GM06990 (cell line): Measurements from ENCODE around the gene L3MBTL3.
A peak's percentile ranks its signal among the peaks of the same experiment; 100 is the strongest.

Source experiments
- DNase-seq: peaks from one replicate; pipeline ENCODE4 v3.0.0-alpha.2; 2011; ENCODE audit not compliant: insufficient read length; ENCODE audit errors: extremely low read depth
- H3K27me3 ChIP-seq: replicated peaks from 2 replicates; pipeline ENCODE4 v1.6.0; 2011; ENCODE audit warnings: low read length; ENCODE audit not compliant: control insufficient read depth, insufficient read depth
- H3K36me3 ChIP-seq: 2 replicates; pipeline ENCODE4 v1.5.1; 2011; ENCODE audit warnings: low read length; ENCODE audit not compliant: control insufficient read depth, insufficient read depth
- H3K4me3 ChIP-seq: replicated peaks from 2 replicates; pipeline ENCODE4 v1.5.1; 2011; ENCODE audit warnings: low read depth, mild to moderate bottlenecking, control low read depth, low read length
- TF ChIP-seq, protein P1 (sequence below): IDR thresholded peaks from 2 replicates; pipeline ENCODE4 v1.5.1; 2011; ENCODE audit warnings: low read length, control low read depth, mild to moderate bottlenecking, inconsistent platforms; ENCODE audit not compliant: insufficient read depth, poor library complexity, severe bottlenecking

Gene L3MBTL3

DNA sequence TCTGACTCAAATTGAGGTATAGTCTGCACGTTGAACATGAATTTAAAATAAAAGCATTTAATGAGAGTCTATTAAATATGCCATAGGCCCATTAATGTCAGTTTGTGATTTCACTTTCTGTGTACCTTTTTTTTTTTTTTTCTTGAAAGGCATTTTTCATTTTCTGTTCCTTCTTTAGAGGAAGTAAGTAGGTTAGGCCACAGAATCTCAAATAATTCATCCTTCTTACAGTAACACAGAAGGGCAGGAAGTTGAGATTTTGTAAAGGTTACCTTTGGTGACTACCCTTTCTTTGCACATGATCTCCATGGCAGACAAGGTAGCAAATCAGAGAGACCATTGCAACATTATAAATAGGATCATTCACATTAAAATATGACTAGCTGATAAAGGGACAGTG, 9.6 kb downstream of the L3MBTL3 start:
- Histone ChIP-seq H3K27me3 (no peaks in the 10 kb centered on the region), H3K4me3 (no peak overlapping the region), H3K36me3 (no peaks in the 10 kb centered on the region)
- DNase-seq, result peak; percentile 31
- TF ChIP-seq, protein P1, sequence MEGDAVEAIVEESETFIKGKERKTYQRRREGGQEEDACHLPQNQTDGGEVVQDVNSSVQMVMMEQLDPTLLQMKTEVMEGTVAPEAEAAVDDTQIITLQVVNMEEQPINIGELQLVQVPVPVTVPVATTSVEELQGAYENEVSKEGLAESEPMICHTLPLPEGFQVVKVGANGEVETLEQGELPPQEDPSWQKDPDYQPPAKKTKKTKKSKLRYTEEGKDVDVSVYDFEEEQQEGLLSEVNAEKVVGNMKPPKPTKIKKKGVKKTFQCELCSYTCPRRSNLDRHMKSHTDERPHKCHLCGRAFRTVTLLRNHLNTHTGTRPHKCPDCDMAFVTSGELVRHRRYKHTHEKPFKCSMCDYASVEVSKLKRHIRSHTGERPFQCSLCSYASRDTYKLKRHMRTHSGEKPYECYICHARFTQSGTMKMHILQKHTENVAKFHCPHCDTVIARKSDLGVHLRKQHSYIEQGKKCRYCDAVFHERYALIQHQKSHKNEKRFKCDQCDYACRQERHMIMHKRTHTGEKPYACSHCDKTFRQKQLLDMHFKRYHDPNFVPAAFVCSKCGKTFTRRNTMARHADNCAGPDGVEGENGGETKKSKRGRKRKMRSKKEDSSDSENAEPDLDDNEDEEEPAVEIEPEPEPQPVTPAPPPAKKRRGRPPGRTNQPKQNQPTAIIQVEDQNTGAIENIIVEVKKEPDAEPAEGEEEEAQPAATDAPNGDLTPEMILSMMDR, result no peak

DNA sequence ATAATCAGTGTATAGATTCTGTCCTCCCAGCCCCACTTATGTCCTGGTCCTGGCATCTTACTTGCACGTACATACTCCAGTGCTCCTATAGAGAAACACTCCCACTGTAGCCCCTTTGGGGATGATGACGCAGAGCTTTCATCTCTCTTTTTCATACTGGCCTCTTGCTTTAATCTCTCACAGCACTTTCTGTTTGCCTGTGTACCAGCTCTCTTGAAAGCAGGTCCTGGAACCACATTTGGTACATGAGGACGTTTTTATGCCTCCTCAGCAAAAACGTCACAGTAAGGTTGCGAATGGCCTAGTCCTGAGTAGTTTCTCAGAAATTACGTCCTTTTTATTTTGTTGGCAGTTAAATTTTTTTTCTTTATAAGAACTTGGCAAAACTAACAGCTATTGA, 10.8 kb downstream of the L3MBTL3 start:
- DNase-seq, result no peak
- TF ChIP-seq, protein P1, result no peak
- H3K4me3 ChIP-seq, result no peak overlapping the region
- no peaks in the 10 kb centered on the region for H3K27me3 ChIP-seq
- H3K36me3 ChIP-seq, result no peaks in the 10 kb centered on the region

DNA sequence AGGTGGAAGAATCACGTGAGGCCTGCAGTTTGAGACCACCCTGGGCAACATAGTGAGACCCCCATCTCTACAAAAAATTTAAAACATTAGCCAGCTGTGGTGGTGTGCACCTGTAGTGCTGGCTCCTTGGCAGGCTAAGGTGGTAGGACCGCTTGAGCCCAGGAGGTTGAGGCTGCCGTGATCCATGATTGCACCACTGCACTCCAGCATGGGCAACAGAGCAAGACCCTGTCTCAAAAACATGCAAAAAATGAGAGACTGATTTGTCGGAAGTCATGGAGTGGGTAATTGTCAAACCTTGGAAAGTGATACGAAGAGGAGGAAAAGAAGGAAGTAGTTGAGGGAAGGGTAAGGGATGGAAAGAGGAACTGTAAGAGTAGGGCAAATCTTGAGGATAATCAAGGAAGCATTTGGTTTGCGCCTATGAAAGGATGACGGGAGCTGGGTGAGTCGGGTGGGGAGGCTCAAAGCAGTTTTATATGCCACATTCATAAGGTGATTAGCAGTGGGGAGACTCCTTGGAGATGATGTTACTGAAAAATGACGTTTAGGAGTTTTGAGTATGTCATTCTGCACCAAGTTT, 14.5 kb downstream of the L3MBTL3 start:
- H3K27me3 ChIP-seq, result no peaks in the 10 kb centered on the region
- TF ChIP-seq, protein P1, result no peak
- no peak overlapping the region for H3K4me3 ChIP-seq
- H3K36me3 ChIP-seq, result no peaks in the 10 kb centered on the region
- DNase-seq, result no peak

DNA sequence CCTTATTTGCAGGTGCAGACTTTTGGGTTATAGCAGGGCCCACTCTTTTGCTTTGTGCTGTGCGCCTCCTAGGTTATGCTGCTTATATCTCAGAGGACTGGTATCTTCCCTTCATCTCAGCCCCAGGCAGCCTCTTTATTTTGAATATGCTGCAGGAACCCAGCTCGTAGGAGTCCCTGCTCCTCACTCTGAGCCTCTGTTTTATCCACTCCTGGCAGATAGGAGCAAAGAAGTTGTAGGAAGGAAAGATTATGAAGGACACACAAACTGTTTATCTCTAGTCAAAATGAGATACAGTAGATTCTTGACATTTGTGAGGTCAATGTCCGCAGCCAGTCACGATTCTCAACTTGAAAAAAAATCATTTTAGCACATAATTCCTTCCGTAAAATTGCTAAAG, 15.6 kb downstream of the L3MBTL3 start:
- TF ChIP-seq, protein P1, result no peak
- no peaks in the 10 kb centered on the region for H3K27me3 ChIP-seq
- no peak for DNase-seq
- H3K36me3 ChIP-seq, result no peaks in the 10 kb centered on the region
- H3K4me3 ChIP-seq, result no peak overlapping the region

DNA sequence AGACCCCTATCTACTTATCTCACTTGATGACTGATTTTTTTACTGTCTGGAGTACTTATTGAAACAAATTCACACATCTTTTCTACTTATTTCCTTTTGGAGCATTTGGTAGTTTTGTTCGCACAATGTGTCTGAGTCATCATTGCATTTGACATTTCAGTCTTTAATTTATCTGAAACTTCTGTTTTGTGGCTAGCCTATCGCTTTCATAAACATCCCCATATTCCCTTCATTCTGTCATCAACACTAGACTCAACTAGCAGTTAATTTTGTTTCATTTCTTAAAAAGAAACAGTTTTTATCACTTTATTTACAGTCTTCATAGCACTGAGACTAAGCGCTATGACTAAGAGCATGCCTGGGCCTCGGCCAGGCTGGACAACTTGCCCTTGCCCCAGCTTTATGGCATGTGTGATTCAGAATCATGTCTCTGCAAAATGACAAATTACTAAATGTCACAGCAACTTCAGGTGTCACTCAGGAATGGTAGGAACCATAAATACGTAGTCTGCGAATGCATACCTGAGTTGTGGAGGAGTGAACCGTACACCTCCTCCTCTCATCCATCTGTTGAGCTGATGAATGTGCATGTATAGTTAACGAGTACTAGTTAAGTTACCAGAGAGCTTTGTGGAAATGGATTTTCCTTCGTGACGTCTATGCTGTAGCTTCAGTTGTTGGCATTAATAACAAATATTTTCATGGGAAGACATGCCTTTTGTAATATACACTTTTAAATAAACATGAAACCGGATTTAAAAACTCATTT, 16.2 kb downstream of the L3MBTL3 start:
- H3K36me3 ChIP-seq, result no peaks in the 10 kb centered on the region
- DNase-seq, result no peak
- TF ChIP-seq, protein P1, result no peak

More for the DNA sequence above, 16.2 kb downstream of the L3MBTL3 start:
- no peaks in the 10 kb centered on the region for H3K27me3 ChIP-seq
- no peak overlapping the region for H3K4me3 ChIP-seq
